CD4-positive, alpha-beta T cell treated with Interleukin-6 for 4 hours (primary cell): ENCODE measurements around the gene KHDRBS1.
"Not testable (repeated sequence)": the region's sequence is repeated elsewhere in the genome, so short reads cannot be mapped to it uniquely, and the experiment has no call there.

ENCODE experiments used
- DNase-seq: peaks from one replicate; pipeline ENCODE4 v3.0.0-alpha.2; 2020; ENCODE audit warnings: mixed read lengths

The KHDRBS1 gene

DNA sequence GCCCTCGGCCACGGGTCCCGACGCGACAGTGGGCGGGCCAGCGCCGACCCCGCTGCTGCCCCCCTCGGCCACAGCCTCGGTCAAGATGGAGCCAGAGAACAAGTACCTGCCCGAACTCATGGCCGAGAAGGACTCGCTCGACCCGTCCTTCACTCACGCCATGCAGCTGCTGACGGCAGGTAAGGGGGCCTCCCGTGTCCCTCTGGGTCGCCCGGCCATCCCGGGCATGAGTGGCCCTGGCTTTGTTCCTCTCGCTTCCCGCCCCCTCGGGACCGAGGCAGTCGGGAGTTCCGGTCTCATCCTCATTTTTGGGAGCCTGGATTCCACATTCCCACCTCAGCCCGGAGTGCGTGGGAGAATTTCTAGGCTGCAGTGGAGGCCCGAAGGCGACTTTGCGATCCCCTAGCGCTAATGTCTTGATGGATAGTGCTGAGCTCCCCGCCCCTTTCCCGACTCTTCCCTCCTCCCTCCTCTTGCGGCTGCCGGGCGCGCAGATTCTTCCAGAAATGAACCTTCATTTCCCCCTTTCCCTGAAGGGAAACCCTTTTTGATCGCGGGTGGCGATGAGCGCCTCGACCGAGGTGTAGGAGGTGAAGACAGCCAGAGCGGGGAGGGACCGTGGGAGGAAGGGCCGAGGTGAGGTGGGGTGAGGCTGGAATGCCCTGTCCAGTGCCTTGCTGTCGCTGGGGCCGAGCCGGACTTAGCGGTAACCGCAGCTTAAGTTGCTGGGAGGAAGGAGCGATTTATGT lies 705 bp downstream of the KHDRBS1 start:
- DNase-seq, result peak; percentile 26

DNA sequence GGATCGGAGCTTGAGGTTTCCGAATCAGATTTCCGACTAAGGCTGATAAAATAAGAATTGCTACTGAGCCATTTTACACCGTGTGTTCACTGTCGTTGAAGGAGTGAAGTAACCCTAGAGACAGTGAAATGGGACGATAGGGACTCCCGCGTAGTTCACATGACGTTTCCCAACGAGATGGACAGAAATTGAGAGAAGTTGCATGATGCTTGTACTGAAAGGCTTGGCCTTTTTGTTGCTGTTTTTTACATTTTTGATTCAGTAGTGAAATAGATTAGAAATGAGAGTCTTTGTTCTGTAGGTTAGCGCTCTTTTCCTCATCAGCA lies 1.2 kb downstream of the KHDRBS1 start:
- no peak for DNase-seq

DNA sequence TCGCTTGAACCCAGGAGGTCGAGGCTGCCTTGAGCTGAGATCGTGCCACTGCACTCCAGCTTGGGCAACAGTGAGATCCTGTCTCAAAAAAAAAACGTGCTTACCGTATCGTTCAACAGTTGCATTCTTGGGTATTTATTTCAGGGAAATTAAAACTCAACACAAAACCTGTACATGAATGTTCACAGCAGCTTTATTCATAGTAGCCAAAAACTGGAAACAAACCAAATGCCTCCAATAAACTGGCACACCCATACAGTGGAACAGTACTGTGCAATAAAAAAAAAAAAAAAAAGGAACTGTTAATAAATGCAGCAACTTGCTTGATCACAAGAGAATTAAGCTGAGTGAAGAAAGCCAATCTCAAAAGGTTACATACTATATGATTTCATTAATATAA lies 6.7 kb downstream of the KHDRBS1 start:
- DNase-seq, result no peak

DNA sequence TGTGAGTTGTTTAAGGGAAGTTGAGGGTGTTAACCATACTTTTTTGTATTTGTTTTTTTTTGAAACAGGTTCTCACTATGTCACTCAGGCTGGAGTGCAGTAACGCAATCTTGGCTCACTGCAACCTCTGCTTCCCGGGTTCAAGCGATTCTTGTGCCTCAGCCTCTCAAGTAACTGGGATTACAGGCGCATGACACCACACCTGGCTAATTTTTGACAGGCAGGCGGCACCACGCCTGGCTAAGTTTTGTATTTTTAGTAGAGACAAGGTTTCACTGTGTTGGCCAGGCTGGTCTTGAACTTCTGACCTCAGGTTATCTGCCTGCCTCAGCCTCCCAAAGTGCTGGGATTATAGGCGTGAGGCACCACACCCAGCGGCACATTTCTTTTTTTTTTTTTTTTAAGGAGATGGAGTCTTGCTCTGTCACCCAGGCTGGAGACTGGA lies 7.9 kb downstream of the KHDRBS1 start:
- DNase-seq, result not testable (repeated sequence)

DNA sequence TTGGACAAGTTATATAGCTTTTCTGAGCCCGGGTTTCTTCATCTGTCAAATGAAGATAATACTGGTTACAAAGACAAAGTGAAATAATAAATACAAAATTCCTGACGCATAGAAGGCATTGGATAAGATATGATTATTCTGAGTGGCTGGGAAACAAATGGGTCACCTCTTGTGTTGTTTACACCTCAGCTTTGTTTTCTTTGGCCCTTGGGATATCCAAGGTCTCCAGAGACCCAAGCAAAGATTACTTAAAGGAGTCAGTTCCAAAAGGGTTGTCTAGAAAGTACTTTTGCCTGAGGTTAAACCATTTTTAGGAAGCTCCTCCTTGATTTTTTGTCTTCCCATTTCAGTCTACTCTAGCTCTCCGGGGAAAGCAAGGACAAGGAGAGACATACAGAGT lies 9.7 kb downstream of the KHDRBS1 start:
- DNase-seq, result no peak

DNA sequence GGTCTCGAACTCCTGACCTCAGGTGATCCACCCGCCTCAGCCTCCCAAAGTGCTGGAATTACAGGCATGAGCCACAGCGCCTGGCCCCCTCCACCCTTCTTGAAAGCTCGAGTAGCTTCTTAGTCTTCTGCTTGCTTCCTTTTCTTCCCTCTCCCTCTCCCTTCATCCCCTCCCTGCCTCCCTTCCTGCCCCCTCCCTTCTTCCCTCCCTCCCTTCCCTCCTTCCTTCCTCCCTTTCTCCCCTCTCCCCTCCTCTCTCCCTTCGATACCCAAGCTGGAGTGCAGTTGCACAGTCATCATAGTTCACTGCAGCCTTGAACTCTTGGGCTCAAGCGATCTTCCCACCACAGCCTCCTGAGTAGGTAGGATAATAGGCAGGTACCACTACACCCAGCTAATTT lies 11.8 kb downstream of the KHDRBS1 start:
- no peak for DNase-seq

DNA sequence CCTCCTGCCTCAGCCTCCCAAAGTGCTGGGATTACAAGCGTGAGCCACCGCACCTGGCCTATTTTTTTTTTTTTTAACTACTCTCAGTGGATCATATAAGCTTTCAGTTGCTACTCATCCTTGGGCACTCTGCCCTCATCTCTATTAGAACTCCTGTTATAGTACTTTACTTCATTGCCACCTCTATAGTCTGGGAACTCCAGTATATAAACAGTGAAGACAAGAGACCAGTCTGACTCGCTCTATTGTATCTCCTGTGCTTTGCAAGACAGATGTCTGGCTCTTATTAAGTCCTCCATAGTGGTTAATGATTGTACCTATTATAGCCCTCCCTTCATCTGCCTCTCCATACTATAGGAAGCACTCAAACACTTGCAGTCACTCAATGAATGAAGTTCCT lies 15.1 kb downstream of the KHDRBS1 start:
- DNase-seq, result no peak

DNA sequence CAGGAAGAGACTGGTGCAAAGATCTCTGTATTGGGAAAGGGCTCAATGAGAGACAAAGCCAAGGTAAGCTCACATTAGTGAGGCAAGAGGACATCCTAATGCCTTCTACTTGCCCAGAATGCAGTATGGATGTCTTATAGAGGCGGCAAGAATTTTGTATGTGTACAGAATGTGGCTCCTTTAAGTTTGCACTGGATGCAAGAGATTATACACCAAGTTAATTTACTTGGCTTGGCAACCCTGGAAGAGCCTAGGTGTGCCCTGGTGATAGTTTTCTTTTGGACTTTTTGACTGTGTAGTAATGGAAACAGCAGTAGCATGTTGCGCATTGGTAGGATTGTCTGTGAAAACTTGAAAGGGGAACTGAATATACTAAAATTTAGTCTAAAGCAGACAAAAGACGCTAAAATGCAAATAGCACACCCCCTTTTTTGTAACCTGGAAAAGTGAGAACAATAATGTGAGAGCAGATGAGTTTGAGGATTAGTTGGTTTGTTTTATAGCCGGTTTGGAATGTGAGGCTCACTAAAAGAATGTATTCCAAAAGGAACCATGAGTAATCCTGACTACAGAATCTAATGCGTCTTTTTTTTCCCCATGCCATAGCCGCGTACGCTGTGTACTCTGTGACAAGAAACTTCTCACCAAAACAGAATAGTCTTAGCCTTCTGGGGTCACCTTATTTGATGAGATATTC lies 18.1 kb downstream of the KHDRBS1 start:
- no peak for DNase-seq

DNA sequence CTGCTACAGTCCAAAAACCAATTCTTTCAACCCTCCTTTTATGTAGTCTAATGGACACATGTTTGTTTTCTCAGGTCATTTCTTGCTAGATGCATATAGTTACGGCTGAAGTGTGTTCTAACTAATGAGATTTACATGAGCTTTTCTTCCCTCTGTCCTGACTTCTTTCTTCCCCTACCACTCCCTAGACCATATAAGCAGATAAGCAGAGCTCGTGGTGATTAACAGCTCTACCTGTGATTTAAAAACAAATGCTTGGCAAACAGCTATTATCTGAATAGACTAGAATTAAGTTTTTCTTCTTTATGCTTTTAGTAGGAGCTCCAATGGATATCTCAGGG lies 18.6 kb downstream of the KHDRBS1 start:
- DNase-seq, result no peak

DNA sequence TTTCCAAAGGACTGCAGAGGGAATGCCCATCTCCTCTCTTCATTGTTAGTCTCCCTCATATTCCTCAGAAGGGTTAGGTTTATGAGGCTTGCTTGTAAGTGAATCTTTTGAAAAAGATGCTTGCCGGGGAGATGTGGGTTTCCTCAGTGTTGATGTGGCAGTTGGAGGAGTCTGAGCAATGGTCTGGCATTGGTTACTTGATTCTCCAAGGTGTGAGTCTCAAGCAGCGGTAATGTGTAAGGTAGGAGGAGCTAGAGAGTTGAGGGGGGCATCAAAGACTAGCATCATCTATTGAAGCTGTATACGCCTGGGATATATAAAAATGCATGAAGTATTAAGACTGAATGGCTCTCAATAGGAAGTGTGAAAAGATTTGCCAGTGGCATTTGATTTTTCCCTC lies 21.5 kb downstream of the KHDRBS1 start:
- no peak for DNase-seq

DNA sequence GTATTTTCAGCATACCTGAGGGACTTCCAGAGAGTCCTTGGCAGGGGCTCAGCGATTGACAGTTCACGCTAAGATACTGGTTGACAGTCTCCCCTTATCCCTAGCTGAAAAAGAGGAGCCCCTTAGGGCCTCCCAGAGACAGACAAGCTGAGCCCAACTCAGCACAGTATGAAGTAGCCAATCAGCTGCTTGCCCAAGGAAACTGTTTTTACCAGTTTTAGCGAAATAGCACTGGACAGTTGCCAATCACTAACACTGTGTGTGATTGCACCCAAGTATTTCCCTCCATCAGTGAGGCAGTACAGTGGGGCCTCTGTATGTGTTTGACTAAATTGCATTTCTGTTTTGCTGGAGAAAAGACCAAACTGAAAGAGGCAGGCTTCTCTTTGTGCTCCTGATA lies 27.0 kb downstream of the KHDRBS1 start:
- DNase-seq, result no peak

DNA sequence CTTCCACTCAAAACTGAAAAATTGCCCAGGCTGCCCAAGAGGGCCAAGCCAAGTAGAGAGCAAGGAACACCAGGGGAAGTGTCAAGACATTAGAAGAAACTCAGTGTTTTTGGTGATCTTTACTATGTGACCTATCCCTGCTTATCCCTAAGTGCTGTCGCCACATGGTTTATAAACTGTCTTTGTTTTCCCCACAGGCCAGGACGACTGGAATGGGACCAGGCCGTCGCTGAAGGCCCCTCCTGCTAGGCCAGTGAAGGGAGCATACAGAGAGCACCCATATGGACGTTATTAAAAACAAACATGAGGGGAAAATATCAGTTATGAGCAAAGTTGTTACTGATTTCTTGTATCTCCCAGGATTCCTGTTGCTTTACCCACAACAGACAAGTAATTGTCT lies 28.7 kb downstream of the KHDRBS1 start:
- DNase-seq, result no peak

DNA sequence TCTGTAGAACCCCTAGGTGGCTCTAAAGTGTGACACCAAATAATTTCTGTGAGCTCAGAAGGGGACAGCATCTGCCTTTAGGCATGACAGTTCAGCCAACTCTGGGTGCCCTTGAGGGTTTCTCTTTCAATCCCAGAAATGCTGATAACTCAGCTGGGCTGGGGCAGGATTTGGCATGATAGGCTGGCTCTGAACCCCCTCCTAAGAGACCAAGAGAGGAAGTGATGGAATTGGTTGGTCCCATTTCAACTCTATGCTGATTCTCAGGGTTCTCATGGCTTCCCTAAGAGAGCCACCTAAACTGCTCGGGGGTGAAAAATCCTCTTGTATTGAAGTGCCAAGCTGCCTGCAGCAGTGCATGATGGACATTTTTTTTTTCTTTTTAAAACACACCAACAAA lies 30.6 kb downstream of the KHDRBS1 start:
- DNase-seq, result no peak

DNA sequence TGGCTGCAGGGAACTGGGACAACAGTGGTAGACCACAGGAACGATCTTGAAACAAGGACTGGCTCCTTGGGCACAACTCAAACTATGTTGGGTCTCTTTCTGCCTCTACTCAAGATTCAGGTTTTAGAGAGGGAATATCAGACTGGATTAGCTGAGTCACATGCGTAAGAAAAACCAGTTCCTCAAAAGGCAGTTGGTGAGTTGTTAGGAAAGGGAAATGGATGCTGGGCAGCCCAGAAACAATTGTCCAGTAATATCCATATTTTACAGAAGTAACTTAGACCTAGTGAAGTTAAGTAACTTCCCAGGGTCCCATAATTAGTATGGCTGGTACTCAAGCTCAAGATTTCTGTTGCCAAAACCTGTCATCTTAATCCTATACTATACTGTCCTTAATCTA lies 32.1 kb downstream of the KHDRBS1 start:
- DNase-seq, result no peak

DNA sequence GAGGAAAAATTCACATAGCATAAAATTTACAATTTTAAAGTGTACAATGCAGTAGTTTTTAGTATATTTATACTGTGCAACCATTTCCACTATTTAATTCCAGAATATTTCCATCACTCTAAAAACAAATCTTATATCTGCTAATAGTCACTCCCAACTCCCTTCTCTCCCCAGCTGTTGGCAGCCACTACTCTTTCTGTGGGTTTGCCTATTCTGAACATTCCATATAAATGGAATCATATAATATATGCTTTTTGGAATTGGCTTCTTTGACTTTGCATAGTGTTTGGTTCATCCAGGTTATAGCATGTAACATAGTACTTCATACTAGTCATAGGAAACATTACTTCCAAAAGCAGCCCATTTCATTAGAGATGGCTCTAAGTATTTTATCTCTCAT lies 34.0 kb downstream of the KHDRBS1 start:
- no peak for DNase-seq

DNA sequence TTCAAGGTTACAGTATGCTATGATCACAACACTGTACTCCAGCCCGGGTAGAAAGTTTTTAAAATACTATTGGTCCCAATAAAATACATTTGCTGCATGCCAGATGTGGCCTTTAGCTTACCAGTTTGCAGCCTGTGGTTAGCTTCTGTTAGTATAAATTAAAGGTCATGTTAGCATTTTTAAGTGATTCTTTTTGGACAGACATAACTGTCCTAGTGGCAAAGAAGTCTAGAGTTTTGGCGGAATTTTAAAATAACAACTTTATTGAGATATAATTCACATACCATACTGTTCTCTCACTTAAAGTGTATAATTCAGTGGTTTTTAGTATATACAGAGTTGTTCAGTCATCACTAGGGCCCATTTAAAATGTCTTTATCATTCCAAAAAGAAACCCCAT lies 34.8 kb downstream of the KHDRBS1 start:
- no peak for DNase-seq

DNA sequence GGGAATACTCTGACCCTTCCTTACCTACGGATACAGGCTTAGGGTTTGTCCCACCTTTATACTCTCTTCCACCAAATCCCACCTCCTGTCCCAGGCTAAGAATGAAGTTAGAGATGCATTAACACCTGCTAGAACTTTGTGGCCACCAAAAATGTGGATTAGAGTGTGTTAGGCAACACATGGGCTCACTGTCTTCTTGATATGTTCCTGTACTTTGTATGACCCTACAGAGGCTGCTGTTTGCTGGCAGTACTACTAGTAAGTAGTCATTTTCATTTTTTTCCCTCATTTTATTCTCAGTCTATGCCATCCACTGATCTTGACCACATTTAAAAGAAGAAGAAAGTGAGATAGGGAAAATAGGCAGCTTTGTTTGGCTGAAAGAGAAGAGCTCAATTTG lies 38.0 kb downstream of the KHDRBS1 start:
- DNase-seq, result no peak

DNA sequence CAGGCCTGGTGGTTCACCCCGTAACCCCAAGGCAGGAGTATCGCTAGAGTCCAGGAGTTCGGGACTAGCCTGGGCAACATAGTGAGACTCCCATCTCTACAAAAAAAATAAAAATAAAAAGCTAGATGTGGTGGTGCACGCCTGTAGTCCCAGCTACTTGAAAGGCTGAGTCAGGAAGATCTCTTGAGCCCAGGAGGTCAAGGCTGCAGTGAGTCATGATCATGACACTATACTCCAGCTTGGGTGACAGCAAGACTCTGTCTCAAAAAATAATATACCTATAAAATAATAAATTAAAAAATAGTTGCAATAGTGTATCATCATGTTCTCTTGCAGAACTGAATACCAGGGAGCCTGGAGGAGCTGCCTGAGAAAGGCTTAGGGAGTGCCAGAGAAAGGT lies 39.2 kb downstream of the KHDRBS1 start:
- no peak for DNase-seq

DNA sequence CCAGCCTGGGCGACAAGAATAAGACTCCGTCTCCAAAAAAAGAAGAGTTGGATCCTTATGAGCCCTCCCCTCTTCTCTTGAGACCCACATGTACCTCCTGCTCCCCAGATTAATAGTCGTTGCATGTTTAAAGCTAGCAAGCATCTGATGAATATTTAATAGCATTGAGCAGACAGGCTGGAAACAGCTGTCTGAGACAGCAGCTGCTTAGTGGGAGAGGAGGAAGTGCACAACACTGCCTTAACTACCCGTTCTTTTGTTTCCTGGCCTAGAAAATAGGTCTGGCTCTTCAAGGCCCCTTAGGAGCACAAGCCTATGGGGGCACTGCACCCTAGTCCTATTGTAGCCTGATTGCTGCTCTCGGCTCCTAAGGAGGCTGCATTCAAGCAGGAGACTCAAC lies 41.7 kb downstream of the KHDRBS1 start:
- no peak for DNase-seq

DNA sequence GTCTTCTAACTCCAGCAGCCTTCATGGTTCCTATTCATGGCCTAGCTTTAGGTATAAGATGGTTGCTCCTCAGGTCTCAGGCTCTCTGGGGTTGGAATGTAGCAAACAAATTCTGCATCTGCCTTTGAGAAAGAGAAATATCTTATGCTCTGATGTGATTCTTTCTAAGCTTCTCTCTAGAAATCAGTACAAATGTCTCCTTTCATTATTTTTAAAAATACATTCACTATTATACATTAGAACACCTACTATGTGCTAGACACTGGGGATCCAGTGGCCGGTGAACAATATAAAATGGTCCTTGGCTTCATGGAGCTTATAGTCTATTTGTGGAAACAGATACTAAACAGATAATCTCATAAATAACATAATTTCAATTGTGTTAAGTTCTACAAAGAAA lies 42.9 kb downstream of the KHDRBS1 start:
- no peak for DNase-seq

DNA sequence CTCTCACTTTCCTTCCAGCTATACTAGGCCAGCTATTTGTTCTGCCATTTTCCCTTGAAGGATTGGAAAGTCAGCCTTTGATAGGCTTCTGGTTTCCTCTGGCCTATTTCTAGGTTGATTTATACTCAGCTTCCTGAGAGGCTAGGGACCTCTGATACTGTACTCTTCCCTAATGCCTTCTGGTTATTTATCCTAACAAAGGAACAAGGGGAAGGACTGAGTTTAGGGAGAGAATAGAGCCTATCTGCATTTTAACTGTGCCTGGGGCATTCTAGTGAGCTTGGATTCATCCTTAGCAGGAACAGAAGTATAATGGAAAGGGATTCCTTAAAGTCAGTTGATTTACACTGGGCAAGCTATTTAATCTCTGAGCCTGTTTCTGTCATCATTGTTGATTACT lies 47.2 kb downstream of the KHDRBS1 start:
- DNase-seq, result no peak

DNA sequence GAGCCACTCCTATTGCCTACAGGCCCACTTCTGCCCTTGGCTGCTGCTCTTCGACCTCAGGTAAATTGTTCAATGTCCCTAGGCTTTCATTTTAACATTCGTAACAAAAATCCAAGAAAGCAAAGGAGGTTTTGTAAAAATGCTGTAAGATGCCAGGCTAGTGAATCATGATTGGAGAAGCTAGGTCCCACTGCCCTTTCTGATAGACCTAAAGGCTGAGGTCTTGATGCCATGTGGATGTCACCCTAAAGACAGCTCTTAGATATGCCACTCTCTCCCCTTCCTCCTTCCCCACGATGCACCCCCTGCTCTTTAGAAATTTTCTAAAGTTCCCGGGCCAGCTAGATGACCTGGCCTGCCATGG lies 49.2 kb downstream of the KHDRBS1 start:
- DNase-seq, result no peak

DNA sequence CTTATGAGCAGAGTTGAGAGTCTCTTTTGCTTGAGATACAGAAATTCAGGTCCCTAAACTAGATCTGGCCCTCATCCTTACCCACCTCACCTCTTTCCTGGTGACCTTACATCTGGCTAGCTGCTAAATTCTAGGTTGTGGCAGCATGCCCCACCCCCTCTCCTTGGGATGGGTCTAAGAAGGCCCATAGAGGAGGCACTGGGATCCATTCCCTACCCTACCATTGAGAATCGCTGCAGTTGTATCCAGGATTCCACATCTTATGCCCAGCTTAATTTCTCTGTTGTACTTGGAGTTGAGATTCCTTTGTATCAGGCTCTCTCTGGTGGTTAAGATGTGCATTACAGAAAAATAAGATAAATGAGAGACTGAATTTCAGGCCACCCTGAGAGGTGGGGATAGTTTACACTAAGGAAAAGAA lies 49.6 kb downstream of the KHDRBS1 start:
- DNase-seq, result no peak

DNA sequence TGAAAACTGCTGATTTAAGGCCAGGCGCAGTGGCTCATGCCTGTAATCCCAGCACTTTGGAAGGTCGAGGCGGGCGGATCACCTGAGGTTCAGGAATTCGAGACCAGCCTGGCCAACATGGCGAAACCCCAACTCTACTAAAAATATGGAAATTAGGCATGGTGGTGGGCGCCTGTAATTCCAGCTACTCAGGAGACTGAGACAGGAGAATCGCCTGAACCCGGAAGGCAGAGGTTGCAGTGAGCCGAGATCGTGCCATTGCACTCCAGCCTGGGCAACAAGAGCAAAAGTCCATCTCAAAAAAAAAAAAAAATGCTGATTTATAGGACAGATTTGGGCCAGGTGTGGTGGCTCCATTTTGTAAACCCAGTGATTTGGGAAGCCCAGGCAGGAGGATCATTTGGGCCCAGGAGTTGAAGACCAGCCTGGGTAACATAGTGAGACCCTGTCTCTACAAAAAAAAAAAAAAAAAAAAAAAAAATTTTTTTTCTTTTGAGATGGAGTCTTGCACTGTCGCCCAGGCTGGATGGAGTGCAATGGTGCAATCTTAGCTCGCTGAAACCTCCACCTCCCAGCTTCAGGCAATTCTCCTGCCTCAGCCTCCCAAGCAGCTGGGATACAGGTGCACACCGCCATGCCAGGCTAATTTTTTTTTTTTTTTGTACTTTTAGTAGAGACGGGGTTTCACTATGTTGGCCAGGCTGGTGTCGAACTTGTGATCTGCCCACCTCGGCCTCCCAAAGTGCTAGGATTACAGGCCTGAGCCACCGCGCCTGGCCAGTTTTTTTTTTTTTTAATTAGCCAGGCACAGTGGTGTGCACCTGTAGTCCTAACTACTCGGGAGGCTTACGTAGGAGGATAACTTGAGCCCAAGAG lies 52.2 kb downstream of the KHDRBS1 start:
- DNase-seq, result not testable (repeated sequence)
